OCI-LY3 (cell line): ENCODE data around the gene MEAK7.

Source experiments
- H2AFZ ChIP-seq: fragments of 200-600, 300-600 bp; shearing (Covaris generic); 2 replicates; pipeline ENCODE4 v1.6.0; 2014; ENCODE audit warnings: antibody characterized with exemption, low read depth, low read length
- H3K27ac ChIP-seq: fragments of 200-600, 300-600 bp; sonication (generic); 2 replicates; pipeline ENCODE4 v1.5.1; 2014; ENCODE audit warnings: mild to moderate bottlenecking, low read length, moderate library complexity, mixed read lengths
- H3K27me3 ChIP-seq: fragments of 200-600, 300-600 bp; sonication (generic); 2 replicates; pipeline ENCODE4 v1.6.1; 2014; ENCODE audit warnings: low read depth, low read length, mixed read lengths
- H3K36me3 ChIP-seq: fragments of 200-600, 300-600 bp; sonication (generic); replicated peaks from 2 replicates; pipeline ENCODE3; 2014; ENCODE audit warnings: low read depth, low read length, mixed read lengths
- H3K4me1 ChIP-seq: fragments of 300-600, 200-600 bp; sonication (generic); 2 replicates; pipeline ENCODE4 v1.6.1; 2014; ENCODE audit warnings: low read length, mixed read lengths
- H3K4me2 ChIP-seq: fragments of 200-600, 300-600 bp; sonication (generic); 2 replicates; pipeline ENCODE4 v1.6.1; 2014; ENCODE audit warnings: low read length, mixed read lengths
- H3K4me3 ChIP-seq: fragments of 300-600, 200-600 bp; sonication (generic); 2 replicates; pipeline ENCODE4 v1.5.1; 2014; ENCODE audit warnings: antibody characterized with exemption, mild to moderate bottlenecking, low read length, moderate library complexity
- H3K79me2 ChIP-seq: fragments of 300-600, 200-600 bp; shearing (Covaris generic); 2 replicates; pipeline ENCODE4 v1.6.1; 2014; ENCODE audit warnings: mild to moderate bottlenecking, low read length, mixed read lengths
- H3K9ac ChIP-seq: fragments of 300-600, 200-600 bp; shearing (Covaris generic); 2 replicates; pipeline ENCODE4 v1.6.0; 2014; ENCODE audit warnings: mild to moderate bottlenecking, low read length, moderate library complexity
- H3K9me3 ChIP-seq: fragments of 200-600, 300-600 bp; shearing (Covaris generic); 2 replicates; pipeline ENCODE4 v1.6.1; 2014; ENCODE audit warnings: low read length, mixed read lengths; ENCODE audit not compliant: insufficient read depth
- H4K20me1 ChIP-seq: fragments of 200-600, 300-600 bp; sonication (generic); 2 replicates; pipeline ENCODE4 v1.6.1; 2016; ENCODE audit warnings: low read length, mixed read lengths; ENCODE audit not compliant: insufficient read depth
- CTCF ChIP-seq: fragments of 200-600, 300-600 bp; sonication (generic); IDR thresholded peaks from 2 replicates; pipeline ENCODE4 v1.5.1; 2014; ENCODE audit warnings: antibody characterized with exemption, low read length, low read depth
- EZH2phosphoT487 ChIP-seq: fragments of 200-600 bp; shearing (Covaris generic); IDR thresholded peaks from 2 replicates; pipeline ENCODE4 v1.6.1; 2018; ENCODE audit warnings: antibody characterized with exemption, mixed run types, low read depth

The MEAK7 gene

GRCh38 chr16:84502075-84502474, 2.4 kb downstream of the MEAK7 start:
- Histone ChIP-seq H3K9me3 (no peaks in the 10 kb centered on the region), H3K4me3 (no peak overlapping the region), H3K27ac (no peak overlapping the region), H3K36me3 (no peaks in the 10 kb centered on the region), H3K27me3 (no peaks in the 10 kb centered on the region), H3K79me2 (peaks cover 18% of the 10 kb centered on the region; the same call in 1 of the 2 replicates), H3K9ac (no peak overlapping the region), H3K4me2 (no peak overlapping the region), H4K20me1 (no peaks in the 10 kb centered on the region), H3K4me1 (peaks cover 22% of the 10 kb centered on the region), H2AFZ (no peak overlapping the region)
- TF ChIP-seq EZH2phosphoT487, result no peak
- TF ChIP-seq CTCF, result no peak

- Histone ChIP-seq H2AFZ (no peak overlapping the region), H3K36me3 (no peaks in the 10 kb centered on the region), H3K4me2 (no peak overlapping the region), H3K79me2 (peaks cover 18% of the 10 kb centered on the region; the same call in 1 of the 2 replicates), H3K4me3 (no peak overlapping the region), H3K27me3 (no peaks in the 10 kb centered on the region), H4K20me1 (no peaks in the 10 kb centered on the region), H3K9ac (no peak overlapping the region), H3K27ac (no peak overlapping the region), H3K9me3 (no peaks in the 10 kb centered on the region), H3K4me1 (peaks cover 14% of the 10 kb centered on the region)
- TF ChIP-seq EZH2phosphoT487 (no peak), CTCF (no peak)
Measured at GRCh38 chr16:84501077-84501735, 3.3 kb downstream of the MEAK7 start.

- Histone ChIP-seq H3K4me2 (no peak overlapping the region), H3K4me1 (peaks cover 7% of the 10 kb centered on the region), H3K9me3 (no peaks in the 10 kb centered on the region), H4K20me1 (no peaks in the 10 kb centered on the region), H3K9ac (no peak overlapping the region), H2AFZ (no peak overlapping the region), H3K79me2 (peaks cover 14% of the 10 kb centered on the region; the same call in 1 of the 2 replicates), H3K36me3 (peaks cover 2% of the 10 kb centered on the region), H3K4me3 (no peak overlapping the region), H3K27me3 (no peaks in the 10 kb centered on the region), H3K27ac (no peak overlapping the region)
- TF ChIP-seq CTCF, result no peak
- TF ChIP-seq EZH2phosphoT487, result no peak
Measured at GRCh38 chr16:84500531-84500930, 3.9 kb downstream of the MEAK7 start.

- Histone ChIP-seq H3K27ac (no peak overlapping the region), H3K4me2 (no peak overlapping the region), H3K9me3 (no peaks in the 10 kb centered on the region), H3K9ac (no peak overlapping the region), H3K79me2 (0 out of 2 replicates have a peak, but pooled peaks cover 6% of the 10 kb centered on the region), H3K4me3 (no peak overlapping the region), H3K4me1 (peaks cover 6% of the 10 kb centered on the region), H4K20me1 (no peaks in the 10 kb centered on the region), H2AFZ (no peak overlapping the region), H3K36me3 (peaks cover 8% of the 10 kb centered on the region), H3K27me3 (no peaks in the 10 kb centered on the region)
- TF ChIP-seq CTCF (no peak), EZH2phosphoT487 (no peak)
Measured at GRCh38 chr16:84499638-84500037, 4.8 kb downstream of the MEAK7 start.
